Iris pigment epithelial cell (primary cell): ENCODE results near the gene CHRNB2.
"Not testable (repeated sequence)": the region's sequence is repeated elsewhere in the genome, so short reads cannot be mapped to it uniquely, and the experiment has no call there.

ENCODE experiments used
- DNase-seq: peaks from one replicate; pipeline ENCODE4 v3.0.0-alpha.2; 2011; ENCODE audit warnings: low read depth

CHRNB2 gene, protein sequence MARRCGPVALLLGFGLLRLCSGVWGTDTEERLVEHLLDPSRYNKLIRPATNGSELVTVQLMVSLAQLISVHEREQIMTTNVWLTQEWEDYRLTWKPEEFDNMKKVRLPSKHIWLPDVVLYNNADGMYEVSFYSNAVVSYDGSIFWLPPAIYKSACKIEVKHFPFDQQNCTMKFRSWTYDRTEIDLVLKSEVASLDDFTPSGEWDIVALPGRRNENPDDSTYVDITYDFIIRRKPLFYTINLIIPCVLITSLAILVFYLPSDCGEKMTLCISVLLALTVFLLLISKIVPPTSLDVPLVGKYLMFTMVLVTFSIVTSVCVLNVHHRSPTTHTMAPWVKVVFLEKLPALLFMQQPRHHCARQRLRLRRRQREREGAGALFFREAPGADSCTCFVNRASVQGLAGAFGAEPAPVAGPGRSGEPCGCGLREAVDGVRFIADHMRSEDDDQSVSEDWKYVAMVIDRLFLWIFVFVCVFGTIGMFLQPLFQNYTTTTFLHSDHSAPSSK

DNA sequence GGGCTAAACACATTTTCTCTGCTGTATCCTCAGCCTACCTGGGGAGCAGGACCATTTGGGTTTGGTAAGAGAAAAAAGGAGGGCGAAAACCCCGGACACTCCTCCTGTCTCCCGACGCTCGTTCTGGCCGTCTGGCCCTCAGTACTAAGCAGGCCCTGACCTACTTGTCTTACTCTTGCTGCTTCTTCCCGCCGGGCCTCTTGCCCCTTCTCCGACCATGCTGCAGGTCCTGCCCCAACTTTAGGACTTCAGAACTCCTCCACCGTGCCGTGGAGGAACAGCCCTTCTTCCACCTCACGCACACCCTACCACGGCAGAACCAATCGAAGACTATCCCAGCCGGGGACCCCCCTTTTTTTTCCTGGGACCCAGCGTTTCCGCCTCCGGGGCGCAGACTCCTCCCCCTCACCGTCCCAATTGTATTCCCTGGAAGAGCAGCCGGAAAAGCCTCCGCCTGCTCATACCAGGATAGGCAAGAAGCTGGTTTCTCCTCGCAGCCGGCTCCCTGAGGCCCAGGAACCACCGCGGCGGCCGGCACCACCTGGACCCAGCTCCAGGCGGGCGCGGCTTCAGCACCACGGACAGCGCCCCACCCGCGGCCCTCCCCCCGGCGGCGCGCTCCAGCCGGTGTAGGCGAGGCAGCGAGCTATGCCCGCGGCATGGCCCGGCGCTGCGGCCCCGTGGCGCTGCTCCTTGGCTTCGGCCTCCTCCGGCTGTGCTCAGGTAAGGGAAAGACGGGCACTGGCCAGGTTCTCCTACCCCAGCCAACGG is at the start of gene CHRNB2:
Gene CHRNB2, plus strand, starts transcription at position 393 of the 771 bp plus-strand sequence. Its CDS starts 267 bp downstream, at position 660.
- DNase-seq, result peak; percentile 27

DNA sequence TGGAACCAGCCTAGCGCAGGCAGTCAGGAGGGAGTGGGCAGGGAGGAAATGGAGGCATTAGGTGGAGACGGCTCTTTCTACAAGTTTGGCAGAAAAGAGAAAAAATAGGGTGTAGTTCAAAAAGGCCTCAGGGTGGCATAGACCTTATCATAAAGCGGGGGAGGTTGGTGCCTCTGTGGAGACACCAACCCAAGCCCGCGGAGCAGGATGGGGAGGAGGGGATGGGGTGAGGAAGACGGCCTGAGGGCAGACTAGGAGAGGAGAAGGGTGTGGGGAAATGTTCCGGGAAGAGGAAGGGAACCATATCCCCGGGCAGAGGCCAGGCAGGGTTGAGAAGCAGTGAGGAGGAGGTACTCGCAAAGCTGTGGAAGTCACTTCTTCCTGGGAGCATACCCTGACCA is 48.0 kb upstream of the CHRNB2 start:
- DNase-seq, result no peak

DNA sequence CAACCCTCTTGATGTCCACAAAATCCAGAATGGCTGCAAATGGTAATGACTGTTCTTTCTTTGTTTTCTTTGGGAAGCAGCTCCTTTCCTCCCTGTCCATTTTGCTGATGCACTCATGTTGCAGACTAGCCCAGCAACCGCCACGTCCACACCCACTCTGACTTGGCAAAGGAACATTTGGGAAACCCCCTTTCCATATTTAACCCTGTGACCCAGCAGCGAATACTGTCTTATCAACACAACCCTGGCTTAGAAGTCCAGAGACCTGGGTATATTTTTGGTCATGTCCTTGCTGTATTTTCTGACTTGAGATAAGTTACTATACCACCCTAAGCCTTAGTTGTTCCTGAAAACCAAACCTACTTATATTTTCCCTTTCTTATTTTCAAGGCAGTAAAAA is 47.2 kb upstream of the CHRNB2 start:
- peak; percentile 12 for DNase-seq

DNA sequence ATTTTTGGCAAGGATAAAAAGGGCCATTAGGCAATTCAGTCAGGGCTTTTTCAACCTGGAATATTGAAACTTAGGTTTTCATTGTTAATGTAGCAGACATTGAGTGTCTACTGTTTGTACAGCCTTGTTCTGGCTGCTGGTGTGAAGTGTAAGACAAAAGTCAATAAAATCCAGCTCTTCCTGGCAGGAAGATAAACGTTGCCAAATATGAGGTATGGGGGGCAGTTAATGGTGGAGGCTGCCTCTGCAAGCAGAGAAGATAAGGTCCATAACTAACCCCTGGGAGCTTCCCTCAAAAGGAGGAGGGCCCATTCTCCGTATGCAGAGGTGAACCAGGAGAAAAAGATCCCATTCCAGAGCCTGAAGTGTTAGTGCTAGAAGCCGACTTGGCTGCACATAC is 45.9 kb upstream of the CHRNB2 start:
- DNase-seq, result no peak

DNA sequence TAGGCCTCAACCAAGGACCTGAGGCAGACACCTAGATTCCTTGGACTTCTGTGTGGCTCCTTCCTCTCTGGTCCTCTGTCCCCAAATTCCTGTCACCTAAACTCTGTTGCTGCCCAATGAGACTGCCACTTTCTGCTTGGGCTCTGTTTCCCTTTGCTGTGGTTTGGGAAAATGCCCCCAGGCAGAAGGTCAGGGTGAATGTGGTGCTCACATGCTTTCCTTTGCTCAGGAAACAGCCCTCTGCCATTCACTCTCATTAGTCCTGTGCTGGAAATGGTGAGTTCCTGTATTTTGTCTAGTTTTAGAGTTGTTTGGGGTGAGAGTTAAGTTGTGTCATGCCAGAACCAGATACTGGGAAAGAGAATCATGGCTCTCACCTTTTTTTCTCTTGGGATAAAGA is 42.7 kb upstream of the CHRNB2 start:
- no peak for DNase-seq

DNA sequence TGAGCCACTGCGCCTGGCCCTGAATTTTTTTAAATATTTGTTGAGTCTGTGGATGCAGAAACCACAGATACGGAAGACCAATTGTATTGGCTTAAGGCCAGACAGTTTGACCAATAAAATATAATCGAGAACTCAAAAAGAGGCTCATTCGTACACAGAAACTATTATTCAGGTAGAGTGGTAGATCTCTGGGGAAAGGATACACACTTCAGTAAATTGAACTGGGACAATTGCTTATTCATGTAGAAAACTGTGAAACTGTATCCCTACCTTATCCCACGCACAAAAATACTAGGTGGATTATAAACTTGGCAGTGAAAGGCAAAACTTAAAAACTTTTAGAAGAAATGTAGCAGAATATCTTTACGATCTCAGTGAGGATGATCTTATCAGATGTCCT is 40.4 kb upstream of the CHRNB2 start:
- DNase-seq, result no peak

DNA sequence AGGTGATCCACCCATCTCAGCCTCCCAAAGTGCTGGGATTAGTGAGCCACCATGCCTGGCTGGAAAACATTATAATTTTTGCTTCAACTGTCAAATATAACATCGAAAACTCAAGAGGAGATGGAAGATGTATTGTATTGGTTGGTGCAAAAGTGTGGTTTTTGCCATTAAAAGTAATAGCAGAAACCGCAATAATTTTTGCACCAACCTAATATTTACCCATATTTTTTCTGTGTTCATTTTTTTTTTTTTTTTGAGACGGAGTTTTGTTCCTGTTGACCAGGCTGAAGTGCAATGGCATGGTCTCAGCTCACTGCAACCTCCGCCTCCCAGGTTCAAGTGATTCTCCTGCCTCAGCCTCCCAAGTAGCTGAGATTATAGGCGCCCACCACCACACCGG is 38.3 kb upstream of the CHRNB2 start:
- no peak for DNase-seq

DNA sequence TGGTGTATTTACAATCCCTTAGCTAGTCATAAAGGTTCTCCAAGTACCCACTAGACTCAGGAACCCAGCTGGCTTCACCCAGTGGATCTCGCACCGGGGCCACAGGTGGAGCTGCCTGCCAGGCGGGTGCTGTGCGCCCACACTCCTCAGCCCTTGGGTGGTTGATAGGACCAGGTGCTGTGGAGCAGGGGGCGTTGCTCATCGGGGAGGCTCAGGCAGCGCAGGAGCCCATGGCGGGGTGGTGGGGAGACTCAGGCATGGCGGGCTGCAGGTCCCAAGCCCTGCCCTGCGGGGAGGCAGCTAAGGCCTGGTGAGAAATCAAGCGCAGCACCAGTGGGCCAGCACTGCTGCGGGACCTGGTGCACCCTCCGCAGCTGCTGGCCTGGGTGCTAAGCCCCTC is 35.6 kb upstream of the CHRNB2 start:
- not testable (repeated sequence) for DNase-seq

DNA sequence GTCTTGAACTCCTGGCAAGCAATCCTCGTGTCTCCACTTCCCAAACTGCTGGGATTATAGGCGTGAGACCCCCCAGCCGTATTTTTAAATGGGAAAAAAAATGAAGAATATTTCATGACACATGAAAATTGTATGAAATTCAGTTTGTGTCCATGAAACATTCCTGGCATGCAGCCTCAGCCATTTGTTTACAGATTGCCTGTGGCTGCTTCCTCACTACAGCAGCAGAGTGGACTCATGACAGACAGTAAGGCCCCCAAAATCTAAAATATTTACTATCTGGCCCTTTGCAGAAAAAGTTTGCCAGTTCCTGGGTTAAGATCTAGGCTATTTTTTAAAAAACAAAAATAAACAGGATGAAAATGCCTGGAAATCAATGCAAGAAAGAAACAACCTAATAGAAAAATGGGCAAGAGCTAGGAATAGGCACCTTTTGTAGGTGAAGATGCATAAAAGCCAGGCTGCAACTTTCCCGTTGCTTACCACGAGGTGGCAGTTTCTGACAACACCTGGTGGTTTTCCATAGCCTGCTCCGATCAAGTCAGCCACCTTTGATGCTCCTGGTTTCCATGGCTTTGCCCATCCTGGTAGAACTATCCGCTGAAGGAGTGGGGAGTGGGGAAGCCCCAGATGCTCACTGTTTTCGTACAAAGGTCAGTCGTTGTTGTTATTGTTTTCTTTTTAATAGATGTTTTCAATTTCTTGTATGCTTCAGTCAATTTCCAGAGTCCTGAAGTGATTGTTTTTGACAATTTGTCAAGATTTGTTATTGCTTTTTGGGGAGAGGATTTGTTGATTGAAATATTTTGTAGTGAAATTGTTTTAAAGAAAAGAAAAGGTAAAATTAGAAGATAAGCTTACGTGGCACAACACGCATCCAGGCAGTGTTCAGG is 33.4 kb upstream of the CHRNB2 start:
- DNase-seq, result no peak

DNA sequence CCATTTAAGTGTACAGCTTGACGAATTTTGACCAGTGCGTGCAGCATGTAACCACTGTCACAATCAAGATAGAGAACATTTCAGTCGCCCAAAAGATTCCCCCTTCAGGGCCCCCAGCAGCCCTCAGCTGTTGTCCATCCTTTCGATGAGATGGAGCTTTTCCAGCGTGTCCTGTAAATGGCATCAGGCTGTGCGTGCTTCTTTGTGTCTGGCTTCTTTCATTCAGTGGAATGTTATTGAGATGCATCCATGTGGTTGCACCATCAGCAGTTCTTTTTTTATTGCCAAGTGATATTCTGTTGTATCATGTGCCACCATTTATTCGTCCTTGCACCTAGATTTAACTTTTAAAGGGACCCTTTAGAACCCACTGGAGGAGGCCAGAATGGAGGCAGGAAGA is 31.0 kb upstream of the CHRNB2 start:
- DNase-seq, result no peak

DNA sequence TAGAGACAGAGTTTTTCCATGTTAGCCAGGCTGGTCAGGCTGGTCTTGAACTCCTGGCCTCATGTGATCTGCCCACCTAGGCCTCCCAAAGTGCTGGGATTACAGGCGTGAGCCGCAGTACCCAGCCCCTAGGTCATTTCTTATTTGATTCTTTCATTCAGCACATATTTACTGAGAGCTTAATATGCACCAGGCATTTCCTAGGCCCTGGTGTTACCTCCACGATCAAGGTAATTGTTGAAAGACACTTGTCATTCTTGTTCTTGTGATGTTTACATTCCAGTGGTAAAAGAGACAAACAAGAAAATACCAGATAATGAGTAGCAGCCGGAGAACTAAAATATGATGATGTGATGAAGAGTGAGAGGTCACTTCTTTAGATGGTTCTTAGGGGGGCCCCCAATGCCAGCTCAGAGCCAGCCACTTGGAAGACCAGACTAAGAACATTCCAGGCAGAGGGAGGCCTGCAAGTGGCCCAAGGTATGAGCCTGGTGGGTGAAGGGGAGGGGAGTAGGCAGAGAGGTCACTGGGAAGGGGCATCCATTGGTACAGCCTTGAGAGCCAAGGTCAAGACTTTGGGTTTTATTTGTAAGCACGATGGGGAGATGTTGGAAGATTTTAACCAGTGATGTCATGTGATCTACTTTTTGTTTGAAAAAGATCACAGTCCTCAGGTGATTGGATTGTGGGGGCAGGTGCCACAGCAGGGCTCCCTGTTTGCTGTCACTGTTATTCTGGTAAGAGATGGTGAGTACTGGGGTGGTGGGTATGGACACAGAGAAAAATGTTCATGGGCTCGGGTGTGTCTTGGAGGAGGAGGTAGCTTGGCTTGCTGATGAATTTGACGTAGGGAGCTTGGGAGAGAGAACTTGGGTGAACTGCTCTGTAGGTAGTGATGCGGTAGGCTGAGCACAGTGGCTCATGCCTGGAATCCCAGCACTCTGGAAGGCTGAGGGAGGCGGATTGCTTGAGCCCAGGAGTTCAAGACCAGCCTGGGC is 27.8 kb upstream of the CHRNB2 start:
- no peak for DNase-seq

DNA sequence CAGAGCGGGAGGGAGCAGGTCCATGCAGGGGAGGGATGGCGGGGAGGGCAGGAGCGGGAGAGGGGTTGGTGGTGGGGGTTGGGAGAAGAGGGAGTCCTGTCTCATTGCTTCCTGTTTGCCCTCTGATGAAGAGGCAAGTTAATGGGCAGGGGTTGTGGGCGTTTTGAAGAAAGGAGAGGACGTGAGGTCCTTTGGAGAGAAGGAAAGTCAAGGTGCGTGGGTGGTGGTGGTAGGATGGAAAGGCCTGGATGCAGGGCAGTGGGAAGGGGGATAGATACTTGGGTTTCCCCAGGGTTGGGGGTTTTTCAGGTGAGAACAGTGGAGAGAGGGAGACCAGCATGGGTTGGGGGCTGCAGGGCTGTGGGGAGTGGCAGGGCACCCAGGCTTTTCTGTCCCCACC is 26.3 kb upstream of the CHRNB2 start:
- no peak for DNase-seq

DNA sequence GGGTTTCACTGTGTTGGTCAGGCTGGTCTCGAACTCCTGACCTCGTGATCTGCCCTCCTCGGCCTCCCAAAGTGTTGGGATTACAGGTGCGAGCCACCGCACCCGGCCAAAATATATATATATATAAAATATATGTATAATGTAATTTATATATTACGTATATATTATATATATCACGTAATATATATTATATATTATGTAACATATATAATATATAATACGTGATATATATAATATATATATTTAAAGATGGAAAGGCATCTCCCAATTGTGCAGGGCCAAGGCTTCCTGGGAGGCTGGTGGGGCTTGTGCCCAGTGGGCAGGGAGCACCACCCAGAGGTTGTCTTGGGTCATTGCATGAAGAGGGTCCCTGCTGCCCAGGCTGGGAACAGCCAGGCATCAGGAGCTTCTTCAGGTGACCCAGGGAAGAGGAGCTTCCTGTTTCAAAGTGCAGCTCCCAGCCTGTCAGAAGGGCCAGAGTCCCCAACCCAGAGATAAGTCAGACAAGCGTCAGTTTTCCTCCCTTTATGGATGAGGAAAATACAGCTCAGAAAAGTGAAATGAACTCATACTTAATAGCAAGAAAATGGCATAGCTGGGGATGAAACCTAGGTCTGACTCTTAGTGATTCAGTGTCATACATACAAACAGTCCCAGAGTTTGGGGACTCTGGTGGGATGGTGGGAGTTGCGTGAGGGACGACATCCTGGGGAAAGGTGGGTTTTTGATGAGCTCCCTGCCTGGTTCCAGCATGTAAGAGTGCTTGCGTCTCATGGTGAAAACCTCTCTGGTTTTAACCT is 21.1 kb upstream of the CHRNB2 start:
- DNase-seq, result peak; percentile 49

DNA sequence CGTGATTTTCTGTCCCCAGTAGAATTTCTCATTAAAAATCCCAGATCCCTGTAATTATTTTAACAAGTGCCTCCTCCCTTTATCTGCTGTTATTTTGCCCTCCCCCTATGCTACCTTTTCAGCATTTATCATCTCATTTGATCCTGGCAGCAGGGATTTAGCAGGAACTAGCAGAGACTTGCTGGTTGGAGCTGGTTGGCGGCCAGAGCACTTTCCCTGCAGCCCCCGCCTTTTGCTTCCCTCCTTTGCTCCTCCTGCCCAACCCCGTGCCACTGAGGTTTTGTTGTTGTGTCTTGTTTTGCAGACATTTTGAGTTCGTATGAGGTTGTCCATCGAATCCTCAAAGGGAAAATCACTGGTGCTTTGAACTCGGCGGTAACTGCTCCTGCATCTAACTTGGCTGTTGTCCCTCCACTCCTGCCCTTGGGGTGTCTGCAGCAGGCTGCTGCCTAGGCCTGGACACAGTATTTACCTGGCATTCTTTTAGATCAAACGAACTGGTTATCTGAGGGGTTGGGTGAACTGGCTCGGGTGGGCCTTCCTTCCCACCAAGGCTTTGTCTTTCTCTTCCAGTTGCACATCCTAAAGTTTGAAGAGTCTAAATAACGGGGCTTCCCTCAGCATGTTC is 20.4 kb upstream of the CHRNB2 start:
- DNase-seq, result no peak

DNA sequence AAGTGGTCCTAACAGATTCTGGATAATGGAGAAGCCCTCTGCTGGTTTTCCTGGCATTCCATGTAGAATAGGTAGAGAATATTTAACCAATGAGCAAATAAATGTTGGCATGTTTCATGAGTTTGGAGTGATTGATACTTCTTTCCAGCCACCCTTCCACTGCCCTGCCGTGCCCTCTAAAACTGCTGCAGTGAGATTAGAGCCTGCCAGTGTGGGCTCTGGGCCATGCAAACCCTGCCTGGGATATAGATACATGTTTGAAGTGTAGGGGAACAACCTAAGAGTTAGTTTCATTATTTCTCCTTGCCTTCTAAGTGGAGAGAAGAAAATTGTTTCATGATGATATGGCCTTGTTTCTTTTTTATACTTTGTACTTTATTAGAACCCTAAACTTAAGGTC is 19.6 kb upstream of the CHRNB2 start:
- no peak for DNase-seq

DNA sequence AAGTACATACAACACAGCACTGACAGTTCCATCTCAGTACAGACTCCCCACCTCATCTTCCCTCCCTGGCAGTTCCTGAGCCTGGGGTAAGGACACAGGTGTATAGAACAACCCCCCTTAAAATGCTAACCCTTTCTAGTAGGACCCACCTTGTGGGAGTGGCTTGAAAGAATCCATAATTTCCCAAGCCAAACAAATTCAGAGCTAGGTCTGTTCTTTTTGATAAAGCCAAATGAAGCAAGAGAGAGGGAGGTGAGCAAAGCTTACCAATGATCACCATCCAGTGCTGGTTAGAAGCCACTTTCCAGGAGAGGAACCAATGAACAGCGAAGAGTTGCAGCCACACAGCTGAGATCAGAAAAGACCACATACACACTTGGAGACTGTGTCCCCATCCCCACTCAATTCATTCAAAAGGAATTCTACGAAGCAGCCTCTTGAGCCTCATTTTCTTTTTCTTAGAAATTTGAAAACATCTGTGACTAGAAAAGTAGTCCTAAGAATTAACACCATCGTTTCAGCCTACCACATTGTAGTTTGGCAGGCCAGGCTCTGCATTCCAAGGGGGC is 18.3 kb upstream of the CHRNB2 start:
- DNase-seq, result no peak

DNA sequence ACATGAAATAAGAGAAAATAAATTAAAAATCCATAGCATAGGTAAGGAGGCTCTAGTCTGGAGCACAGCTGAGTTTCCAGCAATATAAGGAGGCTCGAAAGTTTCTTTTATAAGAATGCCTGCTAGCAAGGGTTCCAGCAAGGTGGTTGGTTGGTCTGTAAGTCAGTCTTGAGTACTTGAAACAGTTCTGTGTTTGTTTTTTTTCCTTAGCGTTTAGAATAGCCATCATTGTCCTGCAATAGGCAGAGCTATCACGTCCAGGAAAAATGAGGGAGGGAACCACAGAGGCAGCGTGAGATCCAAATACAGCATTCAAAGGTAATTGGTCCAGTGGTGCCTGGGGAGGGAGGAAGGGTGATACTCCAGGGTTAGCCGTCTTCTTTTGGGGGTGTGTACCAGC is 17.5 kb upstream of the CHRNB2 start:
- DNase-seq, result no peak

DNA sequence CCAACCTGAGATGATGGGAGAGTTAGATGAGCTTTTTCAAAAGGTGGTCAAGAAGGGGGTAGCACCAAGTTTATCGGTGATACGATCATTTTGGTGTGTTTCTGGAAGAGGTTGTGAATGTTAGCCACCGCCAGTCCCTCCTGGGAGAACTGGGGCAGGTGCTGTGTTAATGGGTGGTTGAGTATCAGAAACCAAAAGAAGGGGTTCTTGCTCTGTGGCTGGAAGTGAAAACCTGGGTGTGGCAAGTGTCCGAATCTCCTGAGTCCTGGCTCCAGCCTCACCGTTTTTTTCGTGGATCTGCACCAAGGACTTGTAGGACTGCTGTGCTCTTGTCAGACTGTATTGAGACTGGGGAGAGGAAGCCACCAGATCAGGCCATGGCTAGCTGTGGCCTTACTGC is 16.9 kb upstream of the CHRNB2 start:
- DNase-seq, result no peak

DNA sequence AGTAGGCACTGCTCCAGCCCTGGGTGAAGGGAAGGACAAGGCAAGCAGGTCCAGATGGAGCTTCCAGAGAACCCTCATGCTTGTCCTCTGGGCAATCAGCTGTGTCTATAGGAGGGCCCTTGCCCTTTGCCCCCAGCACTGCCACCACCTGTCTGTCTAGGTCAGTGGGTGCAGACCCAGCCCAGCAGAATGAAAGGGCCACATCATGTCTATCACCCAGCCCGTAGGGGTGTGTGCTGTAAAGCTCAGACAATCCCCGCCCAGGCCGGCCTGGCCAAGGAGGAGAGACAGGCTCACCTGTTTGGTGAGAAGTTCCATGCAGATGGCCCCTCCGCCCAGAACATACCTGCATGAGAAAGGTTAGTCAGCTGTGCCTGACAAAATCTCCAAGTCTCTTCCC is 16.1 kb upstream of the CHRNB2 start:
- no peak for DNase-seq
